HEK293 (cell line): ENCODE results near the gene BET1L.

Experiments used
- CTCF ChIA-PET: fragments of 350-600 bp; formaldehyde crosslinking; extraction: SDS; loops from one replicate; lab custom pipeline; 2021; ENCODE audit warnings: antibody characterized with exemption; lab: Yijun Ruan, JAX
- POLR2A ChIA-PET: fragments of 300-600 bp; formaldehyde crosslinking; extraction: SDS; loops from one replicate; lab custom pipeline; 2020; ENCODE audit warnings: antibody characterized with exemption, inconsistent platforms; lab: Yijun Ruan, JAX
- H3K27ac ChIP-seq: fragments of 200-500 bp; sonication (Bioruptor generic); 2 replicates; pipeline ENCODE4 v1.5.1; 2014; ENCODE audit warnings: low read depth, low read length, control low read depth, inconsistent platforms; ENCODE audit errors: extremely low read depth
- H3K36me3 ChIP-seq, 2 experiments: fragments of 200-500 bp in 1 of 2; sonication (Bioruptor generic) in 1 of 2; 1 replicate in 1 of 2; 2 replicates in 1 of 2; pipeline ENCODE4 v1.5.1; 2014 to 2017; ENCODE audit warnings: inconsistent platforms in 2 of 2, low read length in 2 of 2; ENCODE audit not compliant: control insufficient read depth in 2 of 2, insufficient read depth in 1 of 2
- H3K4me1 ChIP-seq: fragments of 200-500 bp; sonication (Bioruptor generic); 2 replicates; pipeline ENCODE4 v1.5.1; 2014; ENCODE audit warnings: mild to moderate bottlenecking, low read length, inconsistent platforms; ENCODE audit not compliant: control insufficient read depth, insufficient read depth
- H3K4me3 ChIP-seq: 2 replicates; pipeline ENCODE4 v1.5.1; 2011; ENCODE audit warnings: low read depth, mild to moderate bottlenecking, control low read depth, low read length, moderate library complexity
- H3K9me3 ChIP-seq: fragments of 200-500 bp; sonication (Bioruptor generic); 2 replicates; pipeline ENCODE4 v1.5.1; 2014; ENCODE audit warnings: low read depth, low read length, inconsistent platforms; ENCODE audit not compliant: control insufficient read depth, insufficient read depth
- BCL11A ChIP-seq: fragments of 450-650 bp; formaldehyde crosslinking; IDR thresholded peaks from 2 replicates; pipeline ENCODE4 v1.5.1; 2016; ENCODE audit warnings: low read depth, missing biosample characterization, missing genetic modification characterization
- PRDM10 ChIP-seq: fragments of 450-650 bp; formaldehyde crosslinking; IDR thresholded peaks from 2 replicates; pipeline ENCODE4 v1.5.1; 2016; ENCODE audit warnings: missing biosample characterization, missing genetic modification characterization
- REPIN1 ChIP-seq: fragments of 450-650 bp; formaldehyde crosslinking; IDR thresholded peaks from 2 replicates; pipeline ENCODE4 v1.5.1; 2017; ENCODE audit warnings: missing biosample characterization, missing genetic modification characterization, low read depth
- REST ChIP-seq: fragments of 450-650 bp; formaldehyde crosslinking; IDR thresholded peaks from 2 replicates; pipeline ENCODE4 v1.5.1; 2016; ENCODE audit warnings: missing biosample characterization, missing genetic modification characterization
- SCRT2 ChIP-seq: fragments of 450-650 bp; formaldehyde crosslinking; IDR thresholded peaks from 2 replicates; pipeline ENCODE4 v1.5.1; 2016; ENCODE audit warnings: missing biosample characterization, missing genetic modification characterization
- SP7 ChIP-seq: fragments of 450-650 bp; formaldehyde crosslinking; IDR thresholded peaks from 2 replicates; pipeline ENCODE4 v1.5.1; 2016; ENCODE audit warnings: missing biosample characterization, missing genetic modification characterization
- ZBTB49 ChIP-seq: fragments of 450-650 bp; formaldehyde crosslinking; IDR thresholded peaks from 2 replicates; pipeline ENCODE4 v1.5.1; 2016; ENCODE audit warnings: missing biosample characterization, missing genetic modification characterization, low read depth
- ZFP41 ChIP-seq: fragments of 450-650 bp; formaldehyde crosslinking; IDR thresholded peaks from 2 replicates; pipeline ENCODE4 v1.5.1; 2016; ENCODE audit warnings: missing biosample characterization, missing genetic modification characterization, borderline replicate concordance
- ZNF138 ChIP-seq: fragments of 450-650 bp; formaldehyde crosslinking; IDR thresholded peaks from 2 replicates; pipeline ENCODE4 v1.5.1; 2016; ENCODE audit warnings: missing biosample characterization, missing genetic modification characterization, borderline replicate concordance
- ZNF175 ChIP-seq: fragments of 450-650 bp; formaldehyde crosslinking; IDR thresholded peaks from 2 replicates; pipeline ENCODE4 v1.5.1; 2016; ENCODE audit warnings: missing biosample characterization, missing genetic modification characterization
- ZNF266 ChIP-seq: fragments of 450-650 bp; formaldehyde crosslinking; IDR thresholded peaks from 2 replicates; pipeline ENCODE4 v1.5.1; 2016; ENCODE audit warnings: missing biosample characterization, missing genetic modification characterization, low read depth
- ZNF292 ChIP-seq: fragments of 450-650 bp; formaldehyde crosslinking; IDR thresholded peaks from 2 replicates; pipeline ENCODE4 v1.5.1; 2016; ENCODE audit warnings: low read depth, missing biosample characterization, missing genetic modification characterization, borderline replicate concordance
- ZNF324 ChIP-seq: fragments of 450-650 bp; formaldehyde crosslinking; IDR thresholded peaks from 2 replicates; pipeline ENCODE4 v1.5.1; 2016; ENCODE audit warnings: missing biosample characterization, missing genetic modification characterization
- ZNF341 ChIP-seq: fragments of 450-650 bp; formaldehyde crosslinking; IDR thresholded peaks from 2 replicates; pipeline ENCODE4; 2016; ENCODE audit warnings: low read depth, missing biosample characterization, missing genetic modification characterization
- ZNF48 ChIP-seq: fragments of 450-650 bp; formaldehyde crosslinking; IDR thresholded peaks from 2 replicates; pipeline ENCODE4 v1.5.1; 2016; ENCODE audit warnings: missing biosample characterization, missing genetic modification characterization
- ZNF555 ChIP-seq: fragments of 450-650 bp; formaldehyde crosslinking; conservative IDR thresholded peaks from 2 replicates; pipeline ENCODE4 v1.5.1; 2017; ENCODE audit warnings: missing biosample characterization, mild to moderate bottlenecking, missing genetic modification characterization, inconsistent platforms
- ZNF571 ChIP-seq: fragments of 450-650 bp; formaldehyde crosslinking; IDR thresholded peaks from 2 replicates; pipeline ENCODE4 v1.5.0; 2017; ENCODE audit warnings: missing biosample characterization, missing genetic modification characterization
- ZNF639 ChIP-seq: fragments of 450-650 bp; formaldehyde crosslinking; IDR thresholded peaks from 2 replicates; pipeline ENCODE4 v1.5.1; 2016; ENCODE audit warnings: missing biosample characterization, missing genetic modification characterization
- ZNF701 ChIP-seq: fragments of 450-650 bp; formaldehyde crosslinking; IDR thresholded peaks from 2 replicates; pipeline ENCODE4 v1.5.1; 2016; ENCODE audit warnings: missing biosample characterization, missing genetic modification characterization
- ZNF768 ChIP-seq: fragments of 450-650 bp; formaldehyde crosslinking; IDR thresholded peaks from 2 replicates; pipeline ENCODE4 v1.5.1; 2018; ENCODE audit warnings: missing biosample characterization, mild to moderate bottlenecking, missing genetic modification characterization
- ZNF830 ChIP-seq: fragments of 450-650 bp; IDR thresholded peaks from 2 replicates; pipeline ENCODE4 v1.5.0; 2018; ENCODE audit warnings: missing biosample characterization, missing genetic modification characterization, low read depth, mild to moderate bottlenecking, moderate library complexity
- ZNF837 ChIP-seq: fragments of 450-650 bp; formaldehyde crosslinking; IDR thresholded peaks from 2 replicates; pipeline ENCODE4 v1.5.1; 2016; ENCODE audit warnings: missing biosample characterization, missing genetic modification characterization
- TF ChIP-seq, protein P1 (sequence below): fragments of 450-650 bp; formaldehyde crosslinking; IDR thresholded peaks from 2 replicates; pipeline ENCODE4; 2016; ENCODE audit warnings: missing biosample characterization, missing genetic modification characterization

BET1L gene

GRCh38 chr11:207208-207862 lies at the start of gene BET1L, which contains the start of gene RIC8A:
Gene BET1L, minus strand, starts transcription at chr11:207399. Its CDS starts 78 bp downstream, at chr11:207321.
Gene RIC8A, plus strand, starts transcription at chr11:207708. Its CDS starts 1,147 bp downstream, at chr11:208855.
- Histone ChIP-seq H3K9me3 (no peaks in the 10 kb centered on the region), H3K4me1 (no peaks in the 10 kb centered on the region), H3K36me3 (peaks cover 0 to 62% of the 10 kb centered on the region in 2 experiments; a peak in 1 of 3 replicates), H3K4me3 (peak within 1 kb of the TSS; percentile 83), H3K27ac (peak within 1 kb of the TSS; percentile 63)
- CTCF ChIA-PET: interaction anchor here (0.8 to 1.9 kb wide), 2 partner anchors 43 to 145 kb away, joined by 3 to 7 read pairs; no protein-coding TSS in a partner anchor
- POLR2A ChIA-PET: interaction anchor here (0.5 to 2.5 kb wide), 26 partner anchors 9 to 612 kb away, joined by 3 to 22 read pairs (median 4); partner anchors contain the start of genes PHRF1, PSMD13, RNH1 and TALDO1
- TF ChIP-seq ZNF768 (no peak), ZNF324 (no peak), REPIN1 (tag by site-specific recombination) (no peak), ZFP41 (tag by site-specific recombination) (no peak), PRDM10 (tag by site-specific recombination) (no peak), ZNF701 (tag by site-specific recombination) (no peak), ZNF639 (tag by site-specific recombination) (no peak), ZNF266 (no peak), ZNF830 (no peak), ZNF138 (tag by site-specific recombination) (no peak), SP7 (tag by site-specific recombination) (no peak; the same call in 1 of the 2 replicates), ZBTB49 (tag by site-specific recombination) (no peak), ZNF48 (tag by site-specific recombination) (no peak), ZNF555 (tag by site-specific recombination) (no peak), ZNF571 (tag by site-specific recombination) (no peak), ZNF341 (tag by site-specific recombination) (no peak), BCL11A (no peak), REST (peak; percentile 78), ZNF292 (no peak), ZNF837 (tag by site-specific recombination) (no peak), SCRT2 (tag by site-specific recombination) (peak; percentile 33; the same call in 1 of the 2 replicates), ZNF175 (tag by site-specific recombination) (no peak)
- TF ChIP-seq, protein P1, sequence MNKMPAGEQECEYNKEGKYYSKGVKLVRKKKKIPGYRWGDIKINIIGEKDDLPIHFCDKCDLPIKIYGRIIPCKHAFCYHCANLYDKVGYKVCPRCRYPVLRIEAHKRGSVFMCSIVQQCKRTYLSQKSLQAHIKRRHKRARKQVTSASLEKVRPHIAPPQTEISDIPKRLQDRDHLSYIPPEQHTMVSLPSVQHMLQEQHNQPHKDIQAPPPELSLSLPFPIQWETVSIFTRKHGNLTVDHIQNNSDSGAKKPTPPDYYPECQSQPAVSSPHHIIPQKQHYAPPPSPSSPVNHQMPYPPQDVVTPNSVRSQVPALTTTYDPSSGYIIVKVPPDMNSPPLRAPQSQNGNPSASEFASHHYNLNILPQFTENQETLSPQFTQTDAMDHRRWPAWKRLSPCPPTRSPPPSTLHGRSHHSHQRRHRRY (tag by site-specific recombination): no peak
